GM18519 (cell line): Measurements from ENCODE around the gene EEF1AKMT2.
"Not testable (repeated sequence)": the region's sequence is repeated elsewhere in the genome, so short reads cannot be mapped to it uniquely, and the experiment has no call there.

Experiments
- ATAC-seq: cut with Tn5 transposase; IDR thresholded peaks from one replicate; pipeline ENCODE4 v1.9.1; 2021; ENCODE audit warnings: mild to moderate bottlenecking, moderate library complexity; ENCODE audit not compliant: unreplicated experiment, low FRiP score

EEF1AKMT2 gene

GRCh38 chr10:124756156-124756903 lies 35.4 kb downstream of the EEF1AKMT2 start:
- no peak for ATAC-seq

- ATAC-seq: no peak
Measured at GRCh38 chr10:124755581-124755980, 36.1 kb downstream of the EEF1AKMT2 start.

GRCh38 chr10:124754227-124754626 lies 37.5 kb downstream of the EEF1AKMT2 start:
- no peak for ATAC-seq

- no peak for ATAC-seq
Measured at GRCh38 chr10:124748953-124749645, 42.6 kb downstream of the EEF1AKMT2 start.

GRCh38 chr10:124748166-124748565 lies 43.5 kb downstream of the EEF1AKMT2 start:
- no peak for ATAC-seq

- ATAC-seq: no peak
Measured at GRCh38 chr10:124747745-124748144, 43.9 kb downstream of the EEF1AKMT2 start.

GRCh38 chr10:124746992-124747391 lies 44.7 kb downstream of the EEF1AKMT2 start:
- no peak for ATAC-seq

- ATAC-seq: not testable (repeated sequence)
Measured at GRCh38 chr10:124746447-124746846, 45.2 kb downstream of the EEF1AKMT2 start.

GRCh38 chr10:124745673-124746072 lies 46.0 kb downstream of the EEF1AKMT2 start:
- no peak for ATAC-seq

- no peak for ATAC-seq
Measured at GRCh38 chr10:124745252-124745651, 46.4 kb downstream of the EEF1AKMT2 start.

- peak; percentile 54 for ATAC-seq
Measured at GRCh38 chr10:124744102-124745050, 47.3 kb downstream of the EEF1AKMT2 start, which contains the start of gene FAM53B. TSS of gene FAM53B (minus strand) at chr10:124744378. CDS start at chr10:124706713, 37,665 bp downstream.

GRCh38 chr10:124743191-124744101 lies 48.2 kb downstream of the EEF1AKMT2 start:
- no peak for ATAC-seq

GRCh38 chr10:124742413-124743190 lies 49.1 kb downstream of the EEF1AKMT2 start:
- no peak for ATAC-seq

- ATAC-seq: no peak
Measured at GRCh38 chr10:124741922-124742412, 49.7 kb downstream of the EEF1AKMT2 start.

- no peak for ATAC-seq
Measured at GRCh38 chr10:124741281-124741921, 50.3 kb downstream of the EEF1AKMT2 start.

GRCh38 chr10:124740369-124741280 lies 51.1 kb downstream of the EEF1AKMT2 start:
- ATAC-seq: no peak

GRCh38 chr10:124739986-124740368 lies 51.7 kb downstream of the EEF1AKMT2 start:
- no peak for ATAC-seq
